ENCODE measurements around the gene KIR2DL1.
"Not testable (repeated sequence)": the region's sequence is repeated elsewhere in the genome, so short reads cannot be mapped to it uniquely, and the experiment has no call there.

The KIR2DL1 gene

GRCh38 chr19:54769646-54770045 lies at the start of gene KIR2DL1:
Gene KIR2DL1 (plus strand): TSS chr19:54769793. CDS start chr19:54769851, 58 bp downstream.
- not testable (repeated sequence) for H3K9me3 ChIP-seq (ENCODE audit: control insufficient read depth, insufficient read depth, low read length); H3K4me1 ChIP-seq (ENCODE audit: insufficient read depth, low read length); H3K36me3 ChIP-seq (ENCODE audit: insufficient read depth, low read length); H3K9ac ChIP-seq (ENCODE audit: low read depth, low read length)

- H3K9ac ChIP-seq (ENCODE audit: low read depth, low read length): no peak within 1 kb of the TSS
- no peaks in the 10 kb centered on the region for H3K4me1 ChIP-seq (ENCODE audit: insufficient read depth, low read length)
- peaks cover 3% of the 10 kb centered on the region; the same call in 1 of the 2 replicates for H3K9me3 ChIP-seq (ENCODE audit: control insufficient read depth, insufficient read depth, low read length)
- no peaks in the 10 kb centered on the region for H3K36me3 ChIP-seq (ENCODE audit: insufficient read depth, low read length)
Observed at GRCh38 chr19:54724142-54724541, 45.5 kb upstream of the KIR2DL1 start, which contains the start of gene KIR3DL3. Gene KIR3DL3 (plus strand): TSS chr19:54724442. CDS start chr19:54724497, 55 bp downstream.

GRCh38 chr19:54724644-54725043 lies 44.9 kb upstream of the KIR2DL1 start:
- Histone ChIP-seq H3K9ac (ENCODE audit: low read depth, low read length) (no peak overlapping the region), H3K4me1 (ENCODE audit: insufficient read depth, low read length) (no peaks in the 10 kb centered on the region), H3K9me3 (ENCODE audit: control insufficient read depth, insufficient read depth, low read length) (peaks cover 3% of the 10 kb centered on the region; the same call in 1 of the 2 replicates), H3K36me3 (ENCODE audit: insufficient read depth, low read length) (no peaks in the 10 kb centered on the region)

- Histone ChIP-seq H3K4me1 (ENCODE audit: insufficient read depth, low read length) (no peaks in the 10 kb centered on the region), H3K36me3 (ENCODE audit: insufficient read depth, low read length) (no peaks in the 10 kb centered on the region), H3K9ac (ENCODE audit: low read depth, low read length) (no peak overlapping the region), H3K9me3 (ENCODE audit: control insufficient read depth, insufficient read depth, low read length) (peaks cover 3% of the 10 kb centered on the region; the same call in 1 of the 2 replicates)
Observed at GRCh38 chr19:54725321-54725720, 44.3 kb upstream of the KIR2DL1 start.

- Histone ChIP-seq H3K9ac (ENCODE audit: low read depth, low read length) (no peak overlapping the region), H3K36me3 (ENCODE audit: insufficient read depth, low read length) (no peaks in the 10 kb centered on the region), H3K4me1 (ENCODE audit: insufficient read depth, low read length) (no peaks in the 10 kb centered on the region), H3K9me3 (ENCODE audit: control insufficient read depth, insufficient read depth, low read length) (peaks cover 3% of the 10 kb centered on the region; the same call in 1 of the 2 replicates)
Observed at GRCh38 chr19:54727562-54727961, 42.0 kb upstream of the KIR2DL1 start.

- Histone ChIP-seq H3K36me3 (ENCODE audit: insufficient read depth, low read length) (no peaks in the 10 kb centered on the region), H3K9me3 (ENCODE audit: control insufficient read depth, insufficient read depth, low read length) (no peaks in the 10 kb centered on the region), H3K4me1 (ENCODE audit: insufficient read depth, low read length) (no peaks in the 10 kb centered on the region), H3K9ac (ENCODE audit: low read depth, low read length) (no peak overlapping the region)
Observed at GRCh38 chr19:54728167-54728566, 41.4 kb upstream of the KIR2DL1 start.

- no peaks in the 10 kb centered on the region for H3K36me3 ChIP-seq (ENCODE audit: insufficient read depth, low read length)
- H3K4me1 ChIP-seq (ENCODE audit: insufficient read depth, low read length): no peaks in the 10 kb centered on the region
- no peaks in the 10 kb centered on the region; the same call in 1 of the 2 replicates for H3K9me3 ChIP-seq (ENCODE audit: control insufficient read depth, insufficient read depth, low read length)
- no peak overlapping the region for H3K9ac ChIP-seq (ENCODE audit: low read depth, low read length)
Observed at GRCh38 chr19:54729416-54730188, 40.0 kb upstream of the KIR2DL1 start.

GRCh38 chr19:54731191-54731590 lies 38.4 kb upstream of the KIR2DL1 start:
- Histone ChIP-seq H3K9me3 (ENCODE audit: control insufficient read depth, insufficient read depth, low read length) (no peaks in the 10 kb centered on the region; the same call in 1 of the 2 replicates), H3K9ac (ENCODE audit: low read depth, low read length) (no peak overlapping the region), H3K4me1 (ENCODE audit: insufficient read depth, low read length) (no peaks in the 10 kb centered on the region), H3K36me3 (ENCODE audit: insufficient read depth, low read length) (no peaks in the 10 kb centered on the region)

- H3K4me1 ChIP-seq (ENCODE audit: insufficient read depth, low read length); H3K9me3 ChIP-seq (ENCODE audit: control insufficient read depth, insufficient read depth, low read length); H3K36me3 ChIP-seq (ENCODE audit: insufficient read depth, low read length); H3K9ac ChIP-seq (ENCODE audit: low read depth, low read length): not testable (repeated sequence)
Observed at GRCh38 chr19:54738306-54738705, 31.3 kb upstream of the KIR2DL1 start, which contains the start of gene KIR2DL3. Gene KIR2DL3 (plus strand): TSS chr19:54738513. CDS start chr19:54738546, 33 bp downstream.

- Histone ChIP-seq H3K4me1 (ENCODE audit: insufficient read depth, low read length) (no peaks in the 10 kb centered on the region), H3K9me3 (ENCODE audit: control insufficient read depth, insufficient read depth, low read length) (no peaks in the 10 kb centered on the region), H3K9ac (ENCODE audit: low read depth, low read length) (no peak overlapping the region), H3K36me3 (ENCODE audit: insufficient read depth, low read length) (no peaks in the 10 kb centered on the region)
Observed at GRCh38 chr19:54738715-54739114, 30.9 kb upstream of the KIR2DL1 start.

- Histone ChIP-seq H3K36me3 (ENCODE audit: insufficient read depth, low read length) (no peaks in the 10 kb centered on the region), H3K9me3 (ENCODE audit: control insufficient read depth, insufficient read depth, low read length) (no peaks in the 10 kb centered on the region), H3K9ac (ENCODE audit: low read depth, low read length) (no peak overlapping the region), H3K4me1 (ENCODE audit: insufficient read depth, low read length) (no peaks in the 10 kb centered on the region)
Observed at GRCh38 chr19:54739587-54740497, 29.8 kb upstream of the KIR2DL1 start.

GRCh38 chr19:54741950-54742349 lies 27.6 kb upstream of the KIR2DL1 start:
- not testable (repeated sequence) for H3K9me3 ChIP-seq (ENCODE audit: control insufficient read depth, insufficient read depth, low read length); H3K4me1 ChIP-seq (ENCODE audit: insufficient read depth, low read length); H3K36me3 ChIP-seq (ENCODE audit: insufficient read depth, low read length); H3K9ac ChIP-seq (ENCODE audit: low read depth, low read length)

GRCh38 chr19:54744080-54744479 lies 25.5 kb upstream of the KIR2DL1 start:
- H3K36me3 ChIP-seq (ENCODE audit: insufficient read depth, low read length); H3K4me1 ChIP-seq (ENCODE audit: insufficient read depth, low read length); H3K9ac ChIP-seq (ENCODE audit: low read depth, low read length); H3K9me3 ChIP-seq (ENCODE audit: control insufficient read depth, insufficient read depth, low read length): not testable (repeated sequence)

- not testable (repeated sequence) for H3K9ac ChIP-seq (ENCODE audit: low read depth, low read length); H3K9me3 ChIP-seq (ENCODE audit: control insufficient read depth, insufficient read depth, low read length); H3K4me1 ChIP-seq (ENCODE audit: insufficient read depth, low read length); H3K36me3 ChIP-seq (ENCODE audit: insufficient read depth, low read length)
Observed at GRCh38 chr19:54747614-54748322, 21.8 kb upstream of the KIR2DL1 start.

Data from ES-I3 (cell line).